Trophoblast cell (in vitro differentiated cells and primary cell): Measurements from ENCODE around the gene FAU.

Source experiments
- DNase-seq, 2 donors: peaks; one replicate each; pipeline ENCODE4 v3.0.0-alpha.2; 2016
- H2AFZ ChIP-seq: 2 replicates; pipeline ENCODE4 v1.6.1; 2013; ENCODE audit warnings: low read length, moderate library complexity, mild to moderate bottlenecking; ENCODE audit not compliant: insufficient read depth, poor library complexity
- H2AK5ac ChIP-seq: 2 replicates; pipeline ENCODE4 v1.6.1; 2013; ENCODE audit warnings: mild to moderate bottlenecking, low read length
- H2BK120ac ChIP-seq: 2 replicates; pipeline ENCODE4 v1.6.1; 2013; ENCODE audit warnings: low read length, mild to moderate bottlenecking, moderate library complexity; ENCODE audit not compliant: insufficient read depth, poor library complexity
- H2BK12ac ChIP-seq: 2 replicates; pipeline ENCODE4 v1.6.1; 2013; ENCODE audit warnings: mild to moderate bottlenecking, low read length, moderate library complexity
- H2BK5ac ChIP-seq: 2 replicates; pipeline ENCODE4 v1.6.1; 2013; ENCODE audit warnings: low read length, low read depth, moderate library complexity, mild to moderate bottlenecking; ENCODE audit not compliant: poor library complexity
- H3K14ac ChIP-seq: 2 replicates; pipeline ENCODE4 v1.6.1; 2013; ENCODE audit warnings: mild to moderate bottlenecking, low read length
- H3K18ac ChIP-seq: 2 replicates; pipeline ENCODE4 v1.6.1; 2013; ENCODE audit warnings: mild to moderate bottlenecking, low read length
- H3K23ac ChIP-seq: 2 replicates; pipeline ENCODE4 v1.6.1; 2013; ENCODE audit warnings: low read length
- H3K27ac ChIP-seq: 2 replicates; pipeline ENCODE4 v1.5.1; 2013; ENCODE audit warnings: low read depth, mild to moderate bottlenecking, inconsistent platforms, low read length, moderate library complexity
- H3K27me3 ChIP-seq: 2 replicates; pipeline ENCODE4 v1.6.1; 2013; ENCODE audit warnings: inconsistent platforms, mild to moderate bottlenecking, low read length, moderate library complexity; ENCODE audit not compliant: insufficient read depth
- H3K36me3 ChIP-seq, 2 experiments: 1 replicate in 1 of 2; 2 replicates in 1 of 2; pipeline ENCODE4 v1.6.1; 2013; ENCODE audit warnings: low read length in 2 of 2, mild to moderate bottlenecking in 2 of 2, moderate library complexity in 1 of 2; ENCODE audit not compliant: insufficient read depth in 2 of 2, control insufficient read depth in 1 of 2
- H3K4ac ChIP-seq: 2 replicates; pipeline ENCODE4 v1.6.1; 2013; ENCODE audit warnings: low read depth, mild to moderate bottlenecking, low read length, moderate library complexity
- H3K4me1 ChIP-seq, 2 experiments: 1 replicate in 1 of 2; 2 replicates in 1 of 2; pipeline ENCODE4 v1.6.1; 2013; ENCODE audit warnings: low read length in 2 of 2, mild to moderate bottlenecking in 2 of 2, moderate library complexity in 1 of 2; ENCODE audit not compliant: insufficient read depth in 2 of 2, control insufficient read depth in 1 of 2
- H3K4me2 ChIP-seq: 2 replicates; pipeline ENCODE4 v1.6.1; 2013; ENCODE audit warnings: inconsistent platforms, mild to moderate bottlenecking, low read length, moderate library complexity
- H3K4me3 ChIP-seq: 2 replicates; pipeline ENCODE4 v1.5.1; 2013; ENCODE audit warnings: mild to moderate bottlenecking, low read depth, low read length, inconsistent platforms
- H3K79me1 ChIP-seq: one replicate; pipeline ENCODE4 v1.6.1; 2013; ENCODE audit warnings: low read length
- H3K79me2 ChIP-seq: 2 replicates; pipeline ENCODE4 v1.6.1; 2013; ENCODE audit warnings: low read length, mild to moderate bottlenecking; ENCODE audit not compliant: control insufficient read depth, insufficient read depth, poor library complexity
- H3K9ac ChIP-seq: 2 replicates; pipeline ENCODE4 v1.6.1; 2013; ENCODE audit warnings: mild to moderate bottlenecking, low read length
- H3K9me3 ChIP-seq: 2 replicates; pipeline ENCODE4 v1.6.1; 2013; ENCODE audit warnings: low read depth, mild to moderate bottlenecking, control low read depth, inconsistent platforms, low read length; ENCODE audit not compliant: insufficient read depth
- H4K12ac ChIP-seq: 2 replicates; pipeline ENCODE4 v1.6.1; 2013; ENCODE audit warnings: low read depth, mild to moderate bottlenecking, low read length, moderate library complexity
- H4K8ac ChIP-seq: 2 replicates; pipeline ENCODE4 v1.6.1; 2013; ENCODE audit warnings: low read depth, mild to moderate bottlenecking, low read length, moderate library complexity
- H4K91ac ChIP-seq: one replicate; pipeline ENCODE4 v1.6.1; 2013; ENCODE audit warnings: low read depth, mild to moderate bottlenecking, low read length, moderate library complexity
- WGBS: extraction: QIAGEN DNeasy Blood & Tissue Kit; methylation state at CpG from one replicate; pipeline ENCODE4 v1.1.7; 2013; ENCODE audit warnings: missing lambda C conversion rate; ENCODE audit not compliant: insufficient read length, insufficient coverage; ENCODE audit errors: extremely low coverage; 5-methylcytosine and 5-hydroxymethylcytosine counted together

FAU gene

GRCh38 chr11:65130631-65131416 lies 8.9 kb upstream of the FAU start:
- Histone ChIP-seq H3K4ac (no peak overlapping the region), H3K4me2 (no peak overlapping the region), H2BK120ac (no peak overlapping the region), H2AFZ (no peak overlapping the region), H3K4me1 (peaks cover 7 to 12% of the 10 kb centered on the region in 2 experiments), H4K12ac (no peak overlapping the region), H3K27me3 (no peaks in the 10 kb centered on the region), H3K79me2 (peaks cover 9% of the 10 kb centered on the region), H2AK5ac (no peak overlapping the region), H3K79me1 (peaks cover 11% of the 10 kb centered on the region), H3K14ac (no peak overlapping the region), H2BK12ac (no peak overlapping the region), H4K91ac (no peak overlapping the region), H3K18ac (no peak overlapping the region), H3K23ac (no peak overlapping the region), H3K9ac (no peak overlapping the region), H3K36me3 (peaks cover 65 to 71% of the 10 kb centered on the region in 2 experiments), H3K4me3 (peak overlapping the region; percentile 20), H4K8ac (no peak overlapping the region), H2BK5ac (no peak overlapping the region), H3K9me3 (no peaks in the 10 kb centered on the region), H3K27ac (no peak overlapping the region)
- DNase-seq, result no peak
- WGBS, result no CpG with 5 or more reads among the region's 19 CpGs

- H2BK120ac ChIP-seq, result no peak overlapping the region
- H3K27ac ChIP-seq, result no peak overlapping the region
- no peaks in the 10 kb centered on the region for H3K27me3 ChIP-seq
- H2BK12ac ChIP-seq, result no peak overlapping the region
- H3K4me1 ChIP-seq, result peaks cover 7 to 9% of the 10 kb centered on the region in 2 experiments
- no peak overlapping the region for H3K23ac ChIP-seq
- no CpG with 5 or more reads among the region's 13 CpGs for WGBS
- H3K14ac ChIP-seq, result no peak overlapping the region
- no peak overlapping the region for H3K4me3 ChIP-seq
- H4K91ac ChIP-seq, result no peak overlapping the region
- no peak overlapping the region for H4K8ac ChIP-seq
- no peaks in the 10 kb centered on the region for H3K9me3 ChIP-seq
- no peak overlapping the region for H2BK5ac ChIP-seq
- no peak overlapping the region for H2AK5ac ChIP-seq
- no peak overlapping the region for H3K9ac ChIP-seq
- peak overlapping the region; percentile 6 for H4K12ac ChIP-seq
- H3K36me3 ChIP-seq, result peaks cover 75 to 80% of the 10 kb centered on the region in 2 experiments
- peaks cover 11% of the 10 kb centered on the region for H3K79me1 ChIP-seq
- H3K4me2 ChIP-seq, result no peak overlapping the region
- no peak overlapping the region for H2AFZ ChIP-seq
- DNase-seq, result no peak
- no peak overlapping the region for H3K18ac ChIP-seq
- H3K79me2 ChIP-seq, result peaks cover 9% of the 10 kb centered on the region
- H3K4ac ChIP-seq, result no peak overlapping the region
Measured at GRCh38 chr11:65129649-65130441, 7.9 kb upstream of the FAU start.

GRCh38 chr11:65128182-65129145 lies 6.5 kb upstream of the FAU start:
- H3K27ac ChIP-seq, result no peak overlapping the region
- no peak overlapping the region for H4K8ac ChIP-seq
- no peak overlapping the region for H2BK120ac ChIP-seq
- no peak overlapping the region for H3K18ac ChIP-seq
- H3K79me1 ChIP-seq, result no peaks in the 10 kb centered on the region
- H2BK12ac ChIP-seq, result no peak overlapping the region
- H3K27me3 ChIP-seq, result no peaks in the 10 kb centered on the region
- DNase-seq, result no peak
- H3K14ac ChIP-seq, result no peak overlapping the region
- H3K23ac ChIP-seq, result no peak overlapping the region
- H3K79me2 ChIP-seq, result no peaks in the 10 kb centered on the region
- H3K4me2 ChIP-seq, result no peak overlapping the region
- peak overlapping the region; percentile 43 for H4K12ac ChIP-seq
- no peak overlapping the region for H2AK5ac ChIP-seq
- no peak overlapping the region for H3K9ac ChIP-seq
- no peak overlapping the region for H3K4ac ChIP-seq
- peaks cover 5 to 6% of the 10 kb centered on the region in 2 experiments for H3K4me1 ChIP-seq
- no peak overlapping the region for H2BK5ac ChIP-seq
- no peak overlapping the region for H4K91ac ChIP-seq
- no peaks in the 10 kb centered on the region for H3K9me3 ChIP-seq
- H3K4me3 ChIP-seq, result no peak overlapping the region
- no peak overlapping the region for H2AFZ ChIP-seq
- WGBS, result no CpG with 5 or more reads among the region's 15 CpGs
- peaks cover 80 to 87% of the 10 kb centered on the region in 2 experiments for H3K36me3 ChIP-seq
